ENCODE data around the gene RPS14. TPM values are rescaled to one million over a fixed set of nuclear protein-coding genes. Genes with fewer than 3 reads are reported as not detected.

RPS14 gene
- total and polyA plus RNA-seq, 2 of the 4 experiments (the other 2 are of a cell fraction), result 6,296 to 7,310 TPM

DNA sequence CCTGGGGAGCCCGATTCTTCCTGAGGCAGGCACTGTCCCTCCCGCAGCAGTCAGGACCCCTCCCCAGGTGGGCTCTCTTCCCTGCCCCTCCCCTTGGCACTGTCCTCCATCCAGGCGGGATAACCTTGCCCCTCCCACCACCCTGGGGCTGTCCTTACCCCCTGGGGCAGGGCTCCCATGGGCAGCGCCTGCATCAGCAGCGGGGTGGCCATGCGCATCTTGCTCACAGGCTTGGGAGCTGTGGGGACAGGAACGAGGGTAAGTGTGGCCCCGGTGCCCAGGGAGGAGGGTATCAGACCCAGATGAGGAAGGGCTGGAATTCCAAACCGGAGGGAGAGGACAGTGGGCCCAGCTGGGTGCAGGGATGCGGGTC is 42.8 kb downstream of the RPS14 start:
- Histone ChIP-seq H4K20me1 (ENCODE audit: insufficient read depth, low read length) (no peaks in the 10 kb centered on the region), H3K27ac (ENCODE audit: insufficient read depth, low read length) (no peak overlapping the region), H3K14ac (replicated peaks; ENCODE audit: low read depth, low read length) (no peak overlapping the region), H2BK20ac (ENCODE audit: low read depth, low read length) (no peak overlapping the region), H3K9me1 (ENCODE audit: insufficient read depth, low read length) (peaks cover 14% of the 10 kb centered on the region), H3K4me3 (ENCODE audit: insufficient read depth, low read depth, low read length) (no peak overlapping the region), H2BK15ac (ENCODE audit: low read depth, low read length) (no peak overlapping the region), H3K4me1 (ENCODE audit: control insufficient read depth, insufficient read depth, low read length) (no peaks in the 10 kb centered on the region), H3K4ac (ENCODE audit: low read depth, low read length) (no peak overlapping the region), H2BK120ac (ENCODE audit: low read depth, low read length) (no peak overlapping the region), H3K4me2 (ENCODE audit: low read depth, low read length) (no peak overlapping the region), H3K9ac (ENCODE audit: low read depth, low read length) (no peak overlapping the region), H3K36me3 (ENCODE audit: control insufficient read depth, insufficient read depth, low read length) (peaks cover 4% of the 10 kb centered on the region; the same call in 1 of the 2 replicates), H3K56ac (ENCODE audit: extremely low read depth, insufficient read depth, low read length) (no peak overlapping the region), H2AFZ (replicated peaks; ENCODE audit: low read length, poor library complexity) (no peak overlapping the region), H3K27me3 (ENCODE audit: control insufficient read depth, insufficient read depth, low read length) (no peaks in the 10 kb centered on the region), H3K9me3 (ENCODE audit: control insufficient read depth, insufficient read depth, low read length) (no peaks in the 10 kb centered on the region), H3K23ac (ENCODE audit: low read depth, low read length) (no peak overlapping the region), H4K5ac (ENCODE audit: low read depth, low read length) (no peak overlapping the region), H4K91ac (ENCODE audit: insufficient read depth, low read depth, low read length) (no peak overlapping the region), H4K8ac (ENCODE audit: low read depth in 2 of 2, low read length in 2 of 2) (no peak overlapping the region), H2BK5ac (ENCODE audit: low read depth, low read length, poor library complexity, severe bottlenecking) (no peak overlapping the region), H3K79me1 (ENCODE audit: low read depth in 1 of 2, low read length in 2 of 2) (no peaks in the 10 kb centered on the region), H2AK9ac (replicated peaks; ENCODE audit: low read depth, low read length, poor library complexity) (no peak overlapping the region), H2AK5ac (ENCODE audit: low read depth, low read length) (no peak overlapping the region), H3K18ac (ENCODE audit: low read depth, low read length) (no peak overlapping the region)
- in situ Hi-C loops (cut with MboI; ENCODE audit: low sequenced_read_pairs), result no loop called here
- POLR2A ChIA-PET (ENCODE audit: unreplicated experiment), result no interaction called here
- dilution Hi-C loops (cut with HindIII; ENCODE audit: low sequenced_read_pairs, unreplicated experiment), result no loop called here
- intact Hi-C loops (cut with micrococcal nuclease), result no loop called here
- no TSS peak for BruUV-seq (replicated peaks)
- TF ChIP-seq POLR2A (IDR thresholded peaks at IDR 0.05; ENCODE audit: low read depth, low read length) (no peak), BHLHE40 (IDR thresholded peaks at IDR 0.05; ENCODE audit: low read depth, low read length) (no peak), USF2 (IDR thresholded peaks at IDR 0.05; ENCODE audit: low read depth, low read length) (no peak), ELK1 (IDR thresholded peaks at IDR 0.05; ENCODE audit: borderline replicate concordance, low read depth, low read length) (no peak), RFX5 (IDR thresholded peaks at IDR 0.05; ENCODE audit: low read depth, low read length) (no peak), CEBPB (IDR thresholded peaks at IDR 0.05; ENCODE audit: low read depth, low read length) (no peak), RCOR1 (IDR thresholded peaks at IDR 0.05; ENCODE audit: insufficient replicate concordance, low read length) (no peak), MAFK (IDR thresholded peaks at IDR 0.05; ENCODE audit: low read depth, low read length) (no peak), MAZ (IDR thresholded peaks at IDR 0.05; ENCODE audit: borderline replicate concordance, low read depth, low read length) (no peak), SMC3 (IDR thresholded peaks at IDR 0.05; ENCODE audit: low read depth, low read length) (no peak), FOS (IDR thresholded peaks at IDR 0.05; ENCODE audit: low read depth, low read length) (no peak), NFE2L2 (IDR thresholded peaks at IDR 0.05; ENCODE audit: low read depth, low read length) (no peak), CHD1 (IDR thresholded peaks at IDR 0.05; ENCODE audit: low read depth, low read length) (no peak)
- DNase-seq (no peak), ATAC-seq (ENCODE audit: low read depth) (no peak)
- CTCF ChIA-PET, result no interaction called here
- WGBS, 2 experiments (ENCODE audit: extremely low coverage in 2 of 2, insufficient read length in 1 of 2), result 72% methylated on average over 6 of the region's 10 CpGs; no CpG with 5 or more reads in 1 of the 2 experiments
